ENCODE results near the gene TAF11L9. TPM values are rescaled to one million over a fixed set of nuclear protein-coding genes. Genes with fewer than 3 reads are reported as not detected.
"Not testable (repeated sequence)": the region's sequence is repeated elsewhere in the genome, so short reads cannot be mapped to it uniquely, and the experiment has no call there.

TAF11L9 gene
- total RNA-seq = not detected in 2 replicates

DNA sequence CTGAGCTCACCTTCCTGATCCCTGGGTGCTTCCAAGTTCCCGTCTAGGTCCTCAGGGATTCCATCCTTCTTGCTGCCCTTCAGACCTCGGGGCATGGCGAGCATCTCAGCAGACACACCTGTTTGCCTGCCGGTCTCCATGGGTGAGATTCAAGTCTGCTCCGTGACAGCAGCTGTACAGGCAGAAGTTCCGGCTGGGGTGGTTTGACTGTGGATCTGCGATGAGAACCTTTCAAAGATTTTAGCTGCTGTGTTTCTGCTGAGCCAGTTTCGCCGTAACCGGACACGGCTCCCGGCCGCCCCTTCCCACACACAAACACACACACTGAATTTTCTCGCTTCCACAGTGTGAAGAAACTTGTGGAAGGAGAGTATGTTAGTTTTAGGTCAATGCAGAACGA, at the start of gene TAF11L9:
TSS of gene TAF11L9 (minus strand) at position 140 of the 400 bp plus-strand sequence.
- H3K4me3 ChIP-seq (ENCODE audit: low read depth, low read length); H3K36me3 ChIP-seq (ENCODE audit: control insufficient read depth, insufficient read depth, low read length); DNase-seq (ENCODE audit: low read depth); H3K27me3 ChIP-seq (ENCODE audit: control insufficient read depth, insufficient read depth, low read length): not testable (repeated sequence)

DNA sequence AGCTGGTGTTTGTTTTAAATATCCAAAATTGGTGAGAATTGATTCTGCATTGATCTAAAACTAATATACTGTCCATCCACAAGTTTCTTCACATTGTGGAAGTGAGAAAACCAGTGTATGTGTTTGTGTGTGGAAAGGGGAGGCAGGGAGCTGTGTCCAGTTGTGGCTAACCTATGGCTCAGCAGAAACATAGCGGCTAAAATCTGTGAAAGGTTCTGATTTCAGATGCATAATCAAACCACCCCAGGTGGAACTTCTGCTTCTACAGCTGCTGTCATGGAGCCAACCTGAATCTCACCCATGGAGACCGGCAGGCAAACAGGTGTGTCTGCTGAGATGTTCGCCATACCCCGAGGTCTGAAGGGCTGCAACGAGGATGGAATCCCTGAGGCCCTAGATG, 40.0 kb upstream of the TAF11L9 start, which contains the start of gene TAF11L14:
TSS of gene TAF11L14 (plus strand) at position 301 of the 400 bp plus-strand sequence.
- TF ChIP-seq, protein P1, sequence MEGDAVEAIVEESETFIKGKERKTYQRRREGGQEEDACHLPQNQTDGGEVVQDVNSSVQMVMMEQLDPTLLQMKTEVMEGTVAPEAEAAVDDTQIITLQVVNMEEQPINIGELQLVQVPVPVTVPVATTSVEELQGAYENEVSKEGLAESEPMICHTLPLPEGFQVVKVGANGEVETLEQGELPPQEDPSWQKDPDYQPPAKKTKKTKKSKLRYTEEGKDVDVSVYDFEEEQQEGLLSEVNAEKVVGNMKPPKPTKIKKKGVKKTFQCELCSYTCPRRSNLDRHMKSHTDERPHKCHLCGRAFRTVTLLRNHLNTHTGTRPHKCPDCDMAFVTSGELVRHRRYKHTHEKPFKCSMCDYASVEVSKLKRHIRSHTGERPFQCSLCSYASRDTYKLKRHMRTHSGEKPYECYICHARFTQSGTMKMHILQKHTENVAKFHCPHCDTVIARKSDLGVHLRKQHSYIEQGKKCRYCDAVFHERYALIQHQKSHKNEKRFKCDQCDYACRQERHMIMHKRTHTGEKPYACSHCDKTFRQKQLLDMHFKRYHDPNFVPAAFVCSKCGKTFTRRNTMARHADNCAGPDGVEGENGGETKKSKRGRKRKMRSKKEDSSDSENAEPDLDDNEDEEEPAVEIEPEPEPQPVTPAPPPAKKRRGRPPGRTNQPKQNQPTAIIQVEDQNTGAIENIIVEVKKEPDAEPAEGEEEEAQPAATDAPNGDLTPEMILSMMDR (IDR thresholded peaks at IDR 0.05; ENCODE audit: insufficient read depth, low read length, poor library complexity, severe bottlenecking) = no peak
- Histone ChIP-seq H3K4me3 (ENCODE audit: low read depth, low read length) (no peak within 1 kb of the TSS), H3K36me3 (ENCODE audit: control insufficient read depth, insufficient read depth, low read length) (no peaks in the 10 kb centered on the region), H3K27me3 (ENCODE audit: control insufficient read depth, insufficient read depth, low read length) (no peaks in the 10 kb centered on the region)
- DNase-seq (ENCODE audit: low read depth) = no peak

DNA sequence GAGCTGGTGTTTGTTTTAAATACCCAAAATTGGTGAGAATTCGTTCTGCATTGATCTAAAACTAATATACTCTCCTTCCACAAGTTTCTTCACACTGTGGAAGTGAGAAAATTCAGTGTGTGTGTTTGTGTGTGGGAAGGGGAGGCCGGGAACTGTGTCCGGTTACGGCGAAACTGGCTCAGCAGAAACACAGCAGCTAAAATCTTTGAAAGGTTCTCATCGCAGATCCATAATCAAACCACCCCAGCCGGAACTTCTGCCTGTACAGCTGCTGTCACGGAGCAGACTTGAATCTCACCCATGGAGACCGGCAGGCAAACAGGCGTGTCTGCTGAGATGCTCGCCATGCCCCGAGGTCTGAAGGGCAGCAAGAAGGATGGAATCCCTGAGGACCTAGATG, 37.6 kb upstream of the TAF11L9 start, which contains the start of gene TAF11L13:
TSS of gene TAF11L13 (plus strand) at position 301 of the 400 bp plus-strand sequence.
- DNase-seq (ENCODE audit: low read depth); H3K36me3 ChIP-seq (ENCODE audit: control insufficient read depth, insufficient read depth, low read length): not testable (repeated sequence)

DNA sequence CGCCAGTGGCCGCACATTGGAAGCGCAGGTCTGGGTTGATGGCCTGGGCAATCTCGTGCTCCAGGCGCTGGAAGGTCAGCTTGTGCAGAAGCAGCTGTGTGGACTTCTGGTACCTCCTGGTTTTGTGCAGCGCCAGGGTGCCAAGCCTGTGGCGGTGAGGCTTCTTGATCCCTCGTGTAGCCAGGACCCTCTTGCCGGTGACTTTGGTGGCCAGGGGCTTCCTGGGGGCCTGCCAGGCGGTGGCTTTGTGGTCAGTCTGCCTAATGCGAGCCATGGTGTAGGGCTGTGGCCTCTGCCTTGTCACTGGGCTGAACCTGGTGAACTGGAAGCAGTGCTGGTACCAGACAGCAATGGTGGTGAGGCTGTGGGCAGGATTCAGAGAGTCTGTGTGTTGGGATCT, 31.5 kb upstream of the TAF11L9 start:
- TF ChIP-seq, protein P1 (IDR thresholded peaks at IDR 0.05; ENCODE audit: insufficient read depth, low read length, poor library complexity, severe bottlenecking) = no peak
- DNase-seq (ENCODE audit: low read depth) = no peak
- Histone ChIP-seq H3K27me3 (ENCODE audit: control insufficient read depth, insufficient read depth, low read length) (no peaks in the 10 kb centered on the region), H3K4me3 (ENCODE audit: low read depth, low read length) (no peak overlapping the region), H3K36me3 (ENCODE audit: control insufficient read depth, insufficient read depth, low read length) (no peaks in the 10 kb centered on the region)

More for the DNA sequence above, 37.6 kb upstream of the TAF11L9 start, which contains the start of gene TAF11L13:
- H3K27me3 ChIP-seq (ENCODE audit: control insufficient read depth, insufficient read depth, low read length); H3K4me3 ChIP-seq (ENCODE audit: low read depth, low read length): not testable (repeated sequence)

DNA sequence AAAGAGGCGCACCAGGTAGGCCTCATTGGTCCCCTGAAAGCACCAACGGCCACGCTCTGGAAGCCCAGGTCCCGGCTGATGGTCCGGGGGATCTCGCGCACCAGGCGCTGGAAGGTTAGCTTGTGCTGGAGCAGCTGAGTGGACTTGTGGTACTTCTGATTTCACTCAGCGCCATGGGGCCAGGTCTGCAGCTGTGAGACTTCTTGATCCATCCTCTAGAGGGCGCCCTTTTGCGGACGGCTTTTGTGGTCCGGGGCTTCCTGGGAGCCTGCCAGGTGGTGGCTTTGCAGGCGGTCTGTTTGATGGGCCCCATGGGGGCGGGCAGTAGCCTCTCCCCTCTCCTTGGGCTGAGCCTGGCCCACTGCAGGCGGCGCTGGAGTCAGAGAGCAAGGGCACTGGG, 26.4 kb upstream of the TAF11L9 start:
- Histone ChIP-seq H3K27me3 (ENCODE audit: control insufficient read depth, insufficient read depth, low read length) (no peaks in the 10 kb centered on the region), H3K36me3 (ENCODE audit: control insufficient read depth, insufficient read depth, low read length) (no peaks in the 10 kb centered on the region), H3K4me3 (ENCODE audit: low read depth, low read length) (no peak overlapping the region)
- DNase-seq (ENCODE audit: low read depth) = no peak
- TF ChIP-seq, protein P1 (IDR thresholded peaks at IDR 0.05; ENCODE audit: insufficient read depth, low read length, poor library complexity, severe bottlenecking) = no peak

- H3K36me3 ChIP-seq (ENCODE audit: control insufficient read depth, insufficient read depth, low read length) = no peaks in the 10 kb centered on the region
- TF ChIP-seq, protein P1 (IDR thresholded peaks at IDR 0.05; ENCODE audit: insufficient read depth, low read length, poor library complexity, severe bottlenecking) = no peak
- H3K4me3 ChIP-seq (ENCODE audit: low read depth, low read length) = no peak overlapping the region
- no peaks in the 10 kb centered on the region for H3K27me3 ChIP-seq (ENCODE audit: control insufficient read depth, insufficient read depth, low read length)
- DNase-seq (ENCODE audit: low read depth) = no peak
These were observed 25.2 kb upstream of the TAF11L9 start for GRCh38 chr5:17619354-17619753.

DNA sequence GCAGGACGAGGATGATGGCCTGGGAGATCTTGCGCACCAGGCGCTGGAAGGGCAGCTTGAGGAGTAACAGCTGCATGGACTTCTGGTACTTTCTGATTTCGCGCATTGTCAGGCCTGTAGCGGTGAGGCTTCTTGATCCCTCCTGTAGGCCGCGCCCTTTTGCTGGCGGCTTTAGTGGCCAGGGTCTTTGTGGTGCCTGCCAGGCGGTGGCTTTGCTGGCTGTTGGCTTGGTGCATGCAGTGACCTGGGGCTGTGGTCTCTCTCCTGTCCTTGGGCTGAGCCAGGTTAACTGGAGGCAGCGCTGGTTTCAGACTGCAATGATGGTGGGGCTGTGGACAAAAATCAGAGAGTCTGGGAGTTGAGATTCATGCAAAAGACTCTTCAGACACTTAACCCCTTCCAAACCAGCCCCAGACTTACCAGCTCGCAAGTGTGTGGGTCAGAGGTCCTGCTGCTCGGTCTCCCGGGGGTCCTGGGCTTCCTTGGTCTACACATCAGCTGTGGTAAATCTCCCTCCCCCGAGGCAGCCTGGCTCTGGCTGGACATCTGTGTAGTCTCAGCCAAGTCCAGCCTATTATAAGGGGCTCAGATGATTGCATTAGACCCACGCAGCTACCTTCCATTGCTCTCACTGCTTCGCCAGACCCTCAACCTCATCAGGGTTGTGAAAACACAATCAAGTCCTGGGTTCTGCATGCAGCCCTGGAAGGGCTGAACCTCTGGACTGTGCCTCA, 20.8 kb upstream of the TAF11L9 start:
- no peak for DNase-seq (ENCODE audit: low read depth)
- no peaks in the 10 kb centered on the region for H3K36me3 ChIP-seq (ENCODE audit: control insufficient read depth, insufficient read depth, low read length)
- TF ChIP-seq, protein P1 (IDR thresholded peaks at IDR 0.05; ENCODE audit: insufficient read depth, low read length, poor library complexity, severe bottlenecking) = no peak
- H3K4me3 ChIP-seq (ENCODE audit: low read depth, low read length) = no peak overlapping the region
- no peaks in the 10 kb centered on the region for H3K27me3 ChIP-seq (ENCODE audit: control insufficient read depth, insufficient read depth, low read length)

DNA sequence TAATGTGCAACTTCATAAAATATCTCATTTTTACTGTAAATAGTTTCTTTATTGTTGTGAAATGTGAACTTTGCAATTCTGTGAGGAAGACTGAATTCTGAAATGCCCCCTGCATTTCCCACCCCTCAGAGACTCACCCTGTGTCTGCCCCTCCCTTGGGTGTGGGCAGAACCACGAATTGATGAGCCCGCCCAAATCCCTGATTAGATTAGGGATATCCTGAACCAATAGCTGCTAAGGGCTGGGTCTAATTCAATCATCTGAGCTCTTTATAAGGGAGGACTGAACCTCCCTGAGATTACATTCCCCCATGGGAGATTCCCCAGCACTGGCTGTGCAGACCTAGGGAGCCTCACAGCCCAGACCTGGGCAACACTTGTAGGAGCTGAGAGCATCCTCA, 15.9 kb upstream of the TAF11L9 start, which contains the start of gene TAF11L12:
TSS of gene TAF11L12 (plus strand) at position 301 of the 400 bp plus-strand sequence.
- H3K4me3 ChIP-seq (ENCODE audit: low read depth, low read length); DNase-seq (ENCODE audit: low read depth); H3K27me3 ChIP-seq (ENCODE audit: control insufficient read depth, insufficient read depth, low read length); H3K36me3 ChIP-seq (ENCODE audit: control insufficient read depth, insufficient read depth, low read length): not testable (repeated sequence)

- not testable (repeated sequence) for H3K4me3 ChIP-seq (ENCODE audit: low read depth, low read length); H3K36me3 ChIP-seq (ENCODE audit: control insufficient read depth, insufficient read depth, low read length); DNase-seq (ENCODE audit: low read depth); H3K27me3 ChIP-seq (ENCODE audit: control insufficient read depth, insufficient read depth, low read length)
These were observed 13.3 kb upstream of the TAF11L9 start for GRCh38 chr5:17607461-17607860.
